MM.1S (cell line): ENCODE data around the gene MED15.

Experiments
- DNase-seq: peaks from one replicate; pipeline ENCODE4 v3.0.0-alpha.2; 2015
- H2AFZ ChIP-seq: fragments of 300-600 bp; sonication (generic); 2 replicates; pipeline ENCODE4 v1.6.0; 2016; ENCODE audit warnings: antibody characterized with exemption, low read length
- H3F3A ChIP-seq: fragments of 300-600 bp; sonication (generic); 2 replicates; pipeline ENCODE4 v1.6.1; 2016; ENCODE audit warnings: mild to moderate bottlenecking, antibody characterized with exemption, low read length, moderate library complexity, mixed read lengths; ENCODE audit not compliant: insufficient read depth
- H3K27ac ChIP-seq: fragments of 300-600 bp; sonication (generic); 2 replicates; pipeline ENCODE4 v1.5.1; 2016; ENCODE audit warnings: mild to moderate bottlenecking, low read length
- H3K27me3 ChIP-seq: fragments of 300-600 bp; sonication (generic); replicated peaks from 2 replicates; pipeline ENCODE4 v1.6.0; 2016; ENCODE audit warnings: low read length; ENCODE audit not compliant: insufficient read depth
- H3K36me3 ChIP-seq: fragments of 300-600 bp; sonication (generic); replicated peaks from 2 replicates; pipeline ENCODE4 v1.6.1; 2016; ENCODE audit warnings: mild to moderate bottlenecking, low read length, mixed read lengths; ENCODE audit not compliant: insufficient read depth
- H3K4me1 ChIP-seq: fragments of 300-600 bp; sonication (generic); 2 replicates; pipeline ENCODE4 v1.6.1; 2016; ENCODE audit warnings: low read length, mixed read lengths
- H3K4me2 ChIP-seq: fragments of 300-600 bp; sonication (generic); 2 replicates; pipeline ENCODE4 v1.6.0; 2016; ENCODE audit warnings: low read depth, low read length
- H3K4me3 ChIP-seq: fragments of 300-600 bp; sonication (generic); 2 replicates; pipeline ENCODE4 v1.5.1; 2016; ENCODE audit warnings: low read length, mixed read lengths
- H3K79me2 ChIP-seq: fragments of 300-600 bp; sonication (generic); 2 replicates; pipeline ENCODE4 v1.6.1; 2016; ENCODE audit warnings: mixed run types, low read length, mixed read lengths
- H3K9ac ChIP-seq: fragments of 300-600 bp; sonication (generic); 2 replicates; pipeline ENCODE4 v1.6.1; 2016; ENCODE audit warnings: low read length, mixed read lengths
- H3K9me2 ChIP-seq: fragments of 300-600 bp; sonication (generic); replicated peaks from 2 replicates; pipeline ENCODE4 v1.6.1; 2016; ENCODE audit warnings: mild to moderate bottlenecking, low read length, mixed read lengths; ENCODE audit not compliant: insufficient read depth
- H3K9me3 ChIP-seq: fragments of 300-600 bp; sonication (generic); replicated peaks from 2 replicates; pipeline ENCODE4 v1.6.1; 2016; ENCODE audit warnings: mild to moderate bottlenecking, low read length, mixed read lengths; ENCODE audit not compliant: insufficient read depth
- H4K20me1 ChIP-seq: fragments of 300-600 bp; sonication (generic); 2 replicates; pipeline ENCODE4 v1.6.1; 2016; ENCODE audit warnings: mild to moderate bottlenecking, low read length, moderate library complexity, mixed read lengths; ENCODE audit not compliant: insufficient read depth
- CTCF ChIP-seq: fragments of 300-600 bp; sonication (generic); IDR thresholded peaks from 2 replicates; pipeline ENCODE4 v1.5.1; 2016; ENCODE audit warnings: antibody characterized with exemption, low read length, mixed read lengths
- EZH2 ChIP-seq: fragments of 300-600 bp; sonication (generic); optimal IDR thresholded peaks from 2 replicates; pipeline ENCODE3; 2017; ENCODE audit warnings: low read depth, mild to moderate bottlenecking, antibody characterized with exemption, low read length, mixed read lengths
- EZH2phosphoT487 ChIP-seq: fragments of 300-600 bp; sonication (generic); IDR thresholded peaks from 2 replicates; pipeline ENCODE4 v1.6.1; 2018; ENCODE audit warnings: antibody characterized with exemption, low read length

Gene MED15

DNA sequence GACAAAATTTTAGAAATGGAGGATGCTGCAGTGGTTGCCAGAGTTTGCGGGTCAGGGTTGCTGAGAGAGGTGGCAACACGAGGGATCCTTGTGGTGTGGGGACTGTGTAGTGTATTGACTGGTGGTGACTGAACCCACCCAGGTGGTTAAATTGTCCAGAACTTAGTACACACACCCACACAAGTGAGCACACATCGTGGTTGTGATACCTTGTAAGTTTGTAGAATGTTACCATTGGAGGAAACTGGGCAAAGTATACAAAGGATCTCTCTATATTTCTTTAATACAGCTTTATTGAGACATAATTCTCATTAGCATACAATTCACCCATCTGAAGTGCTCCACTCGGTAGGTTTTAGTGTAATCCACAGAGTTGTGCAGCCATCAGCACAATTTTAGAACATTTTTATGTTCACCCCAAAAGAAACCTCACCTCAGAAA is 56.1 kb downstream of the MED15 start:
- no peaks in the 10 kb centered on the region for H4K20me1 ChIP-seq
- H3K4me2 ChIP-seq = no peak overlapping the region
- H3F3A ChIP-seq = peaks cover 3% of the 10 kb centered on the region; the same call in 1 of the 2 replicates
- no peak overlapping the region for H2AFZ ChIP-seq
- no peak overlapping the region for H3K27ac ChIP-seq
- no peaks in the 10 kb centered on the region for H3K9me3 ChIP-seq
- H3K9ac ChIP-seq = no peak overlapping the region
- no peaks in the 10 kb centered on the region for H3K27me3 ChIP-seq
- H3K9me2 ChIP-seq = no peaks in the 10 kb centered on the region
- 0 out of 2 replicates have a peak, but pooled peaks cover 2% of the 10 kb centered on the region for H3K79me2 ChIP-seq
- TF ChIP-seq EZH2phosphoT487 (no peak), CTCF (no peak)
- no peak overlapping the region for H3K4me3 ChIP-seq
- H3K4me1 ChIP-seq = no peaks in the 10 kb centered on the region
- H3K36me3 ChIP-seq = no peaks in the 10 kb centered on the region; the same call in none of the 2 replicates
- no peak for DNase-seq

- H3K79me2 ChIP-seq = no peaks in the 10 kb centered on the region
- no peaks in the 10 kb centered on the region for H3K9me2 ChIP-seq
- no peak overlapping the region for H2AFZ ChIP-seq
- no peak overlapping the region for H3K4me3 ChIP-seq
- no peak overlapping the region for H3K4me2 ChIP-seq
- no peaks in the 10 kb centered on the region for H3K4me1 ChIP-seq
- H3F3A ChIP-seq = peaks cover 3% of the 10 kb centered on the region; the same call in 1 of the 2 replicates
- no peak overlapping the region for H3K27ac ChIP-seq
- H3K27me3 ChIP-seq = no peaks in the 10 kb centered on the region
- no peaks in the 10 kb centered on the region for H3K9me3 ChIP-seq
- H3K9ac ChIP-seq = no peak overlapping the region
- TF ChIP-seq EZH2phosphoT487 = no peak
- TF ChIP-seq CTCF = no peak
- no peak for TF ChIP-seq EZH2
- no peaks in the 10 kb centered on the region; the same call in none of the 2 replicates for H3K36me3 ChIP-seq
- DNase-seq = no peak
- H4K20me1 ChIP-seq = no peaks in the 10 kb centered on the region
Observed at GRCh38 chr22:20563941-20564371, 56.5 kb downstream of the MED15 start.

- Histone ChIP-seq H3K4me2 (no peak overlapping the region), H4K20me1 (no peaks in the 10 kb centered on the region), H3K79me2 (no peaks in the 10 kb centered on the region), H3K9me2 (no peaks in the 10 kb centered on the region), H3K27ac (no peak overlapping the region), H3K9ac (no peak overlapping the region), H3F3A (peaks cover 3% of the 10 kb centered on the region; the same call in 1 of the 2 replicates), H3K36me3 (no peaks in the 10 kb centered on the region; the same call in none of the 2 replicates), H3K27me3 (no peaks in the 10 kb centered on the region), H3K9me3 (no peaks in the 10 kb centered on the region), H3K4me3 (no peak overlapping the region), H3K4me1 (no peaks in the 10 kb centered on the region), H2AFZ (no peak overlapping the region)
- DNase-seq = no peak
- TF ChIP-seq EZH2phosphoT487 (no peak), CTCF (no peak), EZH2 (no peak)
Observed at GRCh38 chr22:20565079-20565734, 57.8 kb downstream of the MED15 start.
